Mesenchymal stem cell (in vitro differentiated cells and primary cell): ENCODE measurements around the gene LINGO3.
A peak's percentile ranks its signal among the peaks of the same experiment; 100 is the strongest.

Source experiments
- DNase-seq: peaks from one replicate; pipeline ENCODE4 v3.0.0-alpha.2; 2013
- H2AFZ ChIP-seq: one replicate; pipeline ENCODE4 v1.6.1; 2013; ENCODE audit warnings: low read depth, mild to moderate bottlenecking, control low read depth, inconsistent platforms, low read length, moderate library complexity
- H2AK5ac ChIP-seq: 2 replicates; pipeline ENCODE4 v1.6.1; 2013; ENCODE audit warnings: low read length, moderate library complexity, mild to moderate bottlenecking, inconsistent platforms; ENCODE audit not compliant: severe bottlenecking
- H2BK120ac ChIP-seq: one replicate; pipeline ENCODE4 v1.6.1; 2013; ENCODE audit warnings: low read depth, mild to moderate bottlenecking, inconsistent platforms, low read length, moderate library complexity
- H2BK12ac ChIP-seq, 2 experiments: one replicate each; pipeline ENCODE4 v1.6.1; 2013; ENCODE audit warnings: inconsistent platforms in 2 of 2, low read length in 2 of 2, mild to moderate bottlenecking in 2 of 2, moderate library complexity in 2 of 2, control low read depth in 1 of 2
- H2BK15ac ChIP-seq: one replicate; pipeline ENCODE4 v1.6.1; 2013; ENCODE audit warnings: mild to moderate bottlenecking, low read depth, inconsistent platforms; ENCODE audit not compliant: poor library complexity, severe bottlenecking
- H2BK5ac ChIP-seq: 2 replicates; pipeline ENCODE4 v1.6.1; 2013; ENCODE audit warnings: low read depth, mild to moderate bottlenecking, low read length, control low read depth, inconsistent platforms; ENCODE audit not compliant: poor library complexity, severe bottlenecking
- H3K14ac ChIP-seq, 2 experiments: one replicate each; pipeline ENCODE4 v1.6.1; 2013; ENCODE audit warnings: inconsistent platforms in 2 of 2, low read length in 2 of 2, control low read depth in 1 of 2, mild to moderate bottlenecking in 1 of 2, moderate library complexity in 1 of 2
- H3K18ac ChIP-seq, 2 experiments: one replicate each; pipeline ENCODE4 v1.6.1; 2013; ENCODE audit warnings: inconsistent platforms in 2 of 2, low read length in 2 of 2, control low read depth in 1 of 2, low read depth in 1 of 2, mild to moderate bottlenecking in 1 of 2
- H3K23ac ChIP-seq, 2 experiments: one replicate each; pipeline ENCODE4 v1.6.1; 2013; ENCODE audit warnings: inconsistent platforms in 2 of 2, low read length in 2 of 2, mild to moderate bottlenecking in 2 of 2, moderate library complexity in 2 of 2, control low read depth in 1 of 2
- H3K27ac ChIP-seq: 2 replicates; pipeline ENCODE4 v1.5.1; 2013; ENCODE audit warnings: mild to moderate bottlenecking, moderate library complexity, low read length, control low read depth, inconsistent platforms; ENCODE audit not compliant: poor library complexity, severe bottlenecking
- H3K27me3 ChIP-seq, 2 experiments: 2 replicates each; pipeline versions ENCODE4 v1.6.1 to v1.7.0; 2013; ENCODE audit warnings: low read length in 2 of 2, mild to moderate bottlenecking in 2 of 2, moderate library complexity in 2 of 2, control low read depth in 1 of 2, inconsistent platforms in 1 of 2; ENCODE audit not compliant: control insufficient read depth in 1 of 2, insufficient read depth in 1 of 2
- H3K36me3 ChIP-seq, 2 experiments: 2 replicates each; pipeline versions ENCODE4 v1.6.1 to v1.7.0; 2013; ENCODE audit warnings: low read length in 2 of 2, control low read depth in 1 of 2, inconsistent platforms in 1 of 2, low read depth in 1 of 2, mild to moderate bottlenecking in 1 of 2; ENCODE audit not compliant: insufficient read depth in 2 of 2, control insufficient read depth in 1 of 2
- H3K4ac ChIP-seq, 2 experiments: one replicate each; pipeline ENCODE4 v1.6.1; 2013; ENCODE audit warnings: inconsistent platforms in 2 of 2, low read length in 2 of 2, mild to moderate bottlenecking in 2 of 2, moderate library complexity in 2 of 2, control low read depth in 1 of 2, low read depth in 1 of 2
- H3K4me1 ChIP-seq: 2 replicates; pipeline ENCODE4 v1.6.1; 2013; ENCODE audit warnings: low read depth, low read length, control low read depth; ENCODE audit not compliant: control insufficient read depth, insufficient read depth
- H3K4me2 ChIP-seq: 2 replicates; pipeline ENCODE4 v1.6.1; 2013; ENCODE audit warnings: low read length, mild to moderate bottlenecking, inconsistent platforms; ENCODE audit not compliant: poor library complexity, severe bottlenecking
- H3K4me3 ChIP-seq, 2 experiments: 2 replicates each; pipeline versions ENCODE4 v1.5.1 to v1.7.0; 2013; ENCODE audit warnings: low read length in 2 of 2, mild to moderate bottlenecking in 2 of 2, control low read depth in 1 of 2, low read depth in 1 of 2; ENCODE audit not compliant: insufficient read depth in 1 of 2
- H3K79me1 ChIP-seq: replicated peaks from 2 replicates; pipeline ENCODE4 v1.6.1; 2013; ENCODE audit warnings: mild to moderate bottlenecking, control low read depth, low read length, inconsistent platforms; ENCODE audit not compliant: poor library complexity, severe bottlenecking
- H3K9ac ChIP-seq: 2 replicates; pipeline ENCODE4 v1.7.0; 2013; ENCODE audit warnings: mild to moderate bottlenecking, low read length, moderate library complexity
- H3K9me3 ChIP-seq: 2 replicates; pipeline ENCODE4 v1.7.0; 2013; ENCODE audit warnings: mild to moderate bottlenecking, low read length; ENCODE audit not compliant: control insufficient read depth
- H4K8ac ChIP-seq: one replicate; pipeline ENCODE4 v1.6.1; 2013; ENCODE audit warnings: inconsistent platforms, mild to moderate bottlenecking, low read length, moderate library complexity
- H4K91ac ChIP-seq: one replicate; pipeline ENCODE4 v1.6.1; 2013; ENCODE audit warnings: mild to moderate bottlenecking, low read length, inconsistent platforms
- WGBS: methylation state at CpG from one replicate; pipeline ENCODE4 v1.1.7; 2013; ENCODE audit warnings: mixed read lengths; 5-methylcytosine and 5-hydroxymethylcytosine counted together

Gene LINGO3

DNA sequence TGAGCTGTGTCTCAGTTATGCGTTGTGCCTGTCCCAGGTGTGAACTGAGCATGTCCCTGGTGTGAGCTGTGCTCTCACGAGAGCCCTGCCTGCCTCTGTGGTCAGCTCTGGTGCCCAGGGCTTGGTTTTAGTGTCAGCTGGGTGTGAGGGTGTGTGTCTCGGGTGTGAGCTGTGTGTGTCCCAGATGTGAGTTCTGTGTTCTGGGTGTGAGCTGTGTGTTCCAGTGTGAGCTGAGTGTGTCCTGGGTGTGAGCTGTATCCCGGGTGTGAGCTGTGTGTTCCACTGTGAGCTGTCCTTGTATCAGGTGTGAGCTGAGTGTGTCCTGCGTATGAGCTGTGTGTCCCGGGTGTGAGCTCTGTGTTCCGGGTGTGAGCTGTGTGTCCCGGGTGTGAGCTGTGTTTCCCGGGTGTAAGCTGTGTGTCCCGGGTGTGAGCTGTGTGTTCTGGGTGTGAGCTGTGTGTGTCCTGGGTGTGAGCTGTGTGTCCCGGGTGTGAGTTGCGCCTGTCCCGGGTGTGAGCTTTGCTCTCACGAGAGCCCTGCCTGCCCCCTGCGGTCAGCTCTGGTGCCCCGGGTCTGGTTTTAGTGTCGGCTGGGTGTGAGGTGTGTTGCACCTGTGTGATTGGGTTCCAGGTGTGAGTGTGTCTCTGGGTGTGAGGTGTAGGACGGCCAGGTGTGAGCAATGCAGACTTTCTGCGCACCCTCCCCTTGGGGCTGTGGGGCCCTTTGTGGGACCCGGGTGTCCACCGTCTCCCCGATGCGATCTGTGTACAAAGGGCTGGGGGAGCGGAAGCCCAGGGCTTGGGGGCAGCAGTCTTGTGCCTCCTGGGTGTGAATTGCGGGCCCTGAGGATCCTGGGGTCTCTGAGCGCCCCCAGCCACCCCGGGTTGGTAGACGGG, 18.9 kb downstream of the LINGO3 start:
- Histone ChIP-seq H3K27me3 (peaks cover 61 to 68% of the 10 kb centered on the region in 2 experiments), H3K14ac (peak overlapping the region in 1 of 2 experiments; percentile 49), H3K4me2 (no peak overlapping the region), H4K91ac (no peak overlapping the region), H4K8ac (no peak overlapping the region), H2BK15ac (no peak overlapping the region), H3K18ac (no peak overlapping the region), H2AFZ (peak overlapping the region; percentile 3), H3K4ac (no peak overlapping the region), H2BK12ac (no peak overlapping the region), H3K4me1 (peaks cover 21% of the 10 kb centered on the region), H2AK5ac (no peak overlapping the region), H3K27ac (no peak overlapping the region), H3K9me3 (no peaks in the 10 kb centered on the region), H3K36me3 (no peaks in the 10 kb centered on the region), H3K4me3 (no peak overlapping the region), H3K9ac (no peak overlapping the region), H3K79me1 (no peaks in the 10 kb centered on the region), H3K23ac (no peak overlapping the region), H2BK5ac (no peak overlapping the region), H2BK120ac (no peak overlapping the region)
- DNase-seq: no peak
- WGBS: 92% methylated on average over 25 of the region's 28 CpGs

DNA sequence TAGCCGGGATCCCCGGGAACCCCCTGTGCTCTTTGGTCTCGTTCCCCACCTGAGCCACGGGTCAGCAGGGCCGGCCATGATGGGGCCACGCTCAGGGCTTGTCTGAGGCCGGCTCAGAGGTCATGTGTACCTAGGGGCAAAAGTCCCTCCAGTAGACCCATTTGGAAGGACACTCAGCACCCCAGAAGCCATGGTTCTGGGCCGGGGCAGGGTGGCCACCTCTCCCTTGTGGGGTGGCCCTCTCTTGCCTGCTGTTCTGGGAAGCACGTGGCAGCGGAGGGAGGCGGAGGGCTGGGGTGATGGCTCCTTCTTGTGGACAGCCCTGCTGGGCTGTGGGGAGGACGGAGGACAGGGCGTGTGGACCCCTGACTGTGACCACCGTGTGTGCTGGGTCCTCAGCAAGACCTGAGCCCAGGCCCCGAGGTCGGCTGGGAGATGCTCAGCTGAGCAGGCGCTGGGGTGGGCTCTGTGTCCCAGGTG, 19.6 kb downstream of the LINGO3 start:
- no peak for DNase-seq
- Histone ChIP-seq H2BK5ac (no peak overlapping the region), H2AK5ac (no peak overlapping the region), H3K79me1 (no peaks in the 10 kb centered on the region), H3K14ac (no peak overlapping the region), H4K8ac (no peak overlapping the region), H2AFZ (no peak overlapping the region), H3K27me3 (peaks cover 57 to 61% of the 10 kb centered on the region in 2 experiments), H3K36me3 (no peaks in the 10 kb centered on the region), H4K91ac (no peak overlapping the region), H3K9ac (no peak overlapping the region), H2BK15ac (no peak overlapping the region), H2BK12ac (no peak overlapping the region), H3K18ac (no peak overlapping the region), H3K9me3 (no peaks in the 10 kb centered on the region), H3K4me3 (no peak overlapping the region), H3K4me1 (peaks cover 21% of the 10 kb centered on the region), H3K4ac (no peak overlapping the region), H3K4me2 (no peak overlapping the region), H2BK120ac (no peak overlapping the region), H3K23ac (no peak overlapping the region), H3K27ac (no peak overlapping the region)
- 92% methylated on average over 17 of the region's 17 CpGs for WGBS

DNA sequence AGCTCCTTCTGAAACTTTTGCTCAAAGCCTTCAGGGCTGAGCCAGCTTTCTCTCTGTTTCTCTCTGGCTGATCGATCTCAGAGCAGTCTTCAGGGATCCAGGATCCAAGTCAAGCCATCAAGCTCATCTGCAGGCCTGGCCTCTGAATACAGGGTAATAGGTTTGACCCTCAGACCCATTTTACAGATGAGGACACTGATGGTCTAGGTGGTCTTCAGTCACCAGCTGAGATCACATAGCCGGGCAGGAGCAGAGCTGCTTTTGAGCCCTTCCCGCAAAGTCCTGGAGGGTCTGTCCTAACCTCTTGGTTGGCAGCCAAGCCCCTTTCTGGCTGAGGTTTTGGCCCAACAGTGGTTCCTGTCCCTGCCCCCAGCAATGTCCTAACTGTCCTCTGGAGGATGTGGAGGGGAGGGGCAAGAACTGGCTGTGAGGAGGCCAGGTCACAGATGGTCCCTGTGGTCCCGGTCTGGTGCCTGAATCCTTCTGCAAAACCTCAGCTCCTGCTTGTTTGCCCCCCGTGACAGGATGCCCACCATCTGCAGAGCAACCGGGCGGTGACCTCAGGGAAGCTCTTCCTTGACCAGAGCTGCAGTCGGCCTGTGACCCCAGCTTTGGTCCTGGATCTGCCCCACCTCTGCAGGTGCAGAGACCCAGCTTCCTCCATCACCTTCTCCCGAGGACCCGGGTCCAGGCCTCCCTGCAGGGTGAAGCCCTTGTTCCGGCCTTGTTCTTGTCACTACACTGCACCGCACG, 20.2 kb downstream of the LINGO3 start:
- Histone ChIP-seq H3K4me3 (no peak overlapping the region), H3K18ac (no peak overlapping the region), H3K4me2 (no peak overlapping the region), H4K91ac (no peak overlapping the region), H4K8ac (no peak overlapping the region), H3K79me1 (no peaks in the 10 kb centered on the region), H2BK12ac (no peak overlapping the region), H3K27ac (no peak overlapping the region), H3K9me3 (no peaks in the 10 kb centered on the region), H2AK5ac (no peak overlapping the region), H2AFZ (no peak overlapping the region), H2BK120ac (no peak overlapping the region), H3K4ac (no peak overlapping the region), H3K27me3 (peaks cover 55 to 57% of the 10 kb centered on the region in 2 experiments), H3K23ac (no peak overlapping the region), H3K4me1 (peaks cover 21% of the 10 kb centered on the region), H3K9ac (no peak overlapping the region), H3K14ac (no peak overlapping the region), H2BK15ac (no peak overlapping the region), H2BK5ac (no peak overlapping the region), H3K36me3 (no peaks in the 10 kb centered on the region)
- 89% methylated on average over 13 of the region's 13 CpGs for WGBS
- no peak for DNase-seq
